Coronary artery (tissue), 2 donors: ENCODE measurements around the gene KCTD16.

Source experiments
- DNase-seq: peaks from one replicate; pipeline ENCODE4 v3.0.0-alpha.2; 2017; ENCODE audit warnings: low spot score
- H3K27ac ChIP-seq, 2 donors: fragments of 200-600 bp; sonication (generic); one replicate each; pipeline ENCODE4 v1.5.1; 2016 to 2019
- H3K4me3 ChIP-seq: fragments of 200-600 bp; sonication (generic); 2 replicates; pipeline ENCODE4 v1.5.1; 2016; ENCODE audit warnings: mild to moderate bottlenecking, moderate library complexity
- TF ChIP-seq, protein P1 (sequence below): fragments of 200-600 bp; sonication (generic); IDR thresholded peaks from one replicate; pipeline ENCODE4 v1.5.1; 2019; ENCODE audit warnings: antibody characterized with exemption

The KCTD16 gene

DNA sequence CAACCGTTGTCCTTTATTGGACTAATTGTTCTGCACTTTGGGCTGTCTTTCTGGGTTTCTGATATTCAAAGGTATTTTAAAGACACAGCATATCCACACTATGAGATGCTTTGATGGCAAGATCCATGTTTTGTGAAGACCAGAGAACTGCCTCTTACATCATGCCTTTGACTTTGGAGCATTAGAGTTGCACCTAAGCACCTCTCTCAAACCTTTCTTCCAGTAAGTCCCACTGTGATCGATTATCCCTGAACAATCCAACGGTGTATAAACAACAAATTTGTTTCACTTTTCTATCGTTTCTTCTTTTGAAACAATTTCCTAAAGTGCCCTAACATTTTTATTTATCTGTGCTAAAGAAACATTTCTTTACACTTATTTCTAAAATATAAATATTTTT is 144.4 kb downstream of the KCTD16 start:
- TF ChIP-seq, protein P1, sequence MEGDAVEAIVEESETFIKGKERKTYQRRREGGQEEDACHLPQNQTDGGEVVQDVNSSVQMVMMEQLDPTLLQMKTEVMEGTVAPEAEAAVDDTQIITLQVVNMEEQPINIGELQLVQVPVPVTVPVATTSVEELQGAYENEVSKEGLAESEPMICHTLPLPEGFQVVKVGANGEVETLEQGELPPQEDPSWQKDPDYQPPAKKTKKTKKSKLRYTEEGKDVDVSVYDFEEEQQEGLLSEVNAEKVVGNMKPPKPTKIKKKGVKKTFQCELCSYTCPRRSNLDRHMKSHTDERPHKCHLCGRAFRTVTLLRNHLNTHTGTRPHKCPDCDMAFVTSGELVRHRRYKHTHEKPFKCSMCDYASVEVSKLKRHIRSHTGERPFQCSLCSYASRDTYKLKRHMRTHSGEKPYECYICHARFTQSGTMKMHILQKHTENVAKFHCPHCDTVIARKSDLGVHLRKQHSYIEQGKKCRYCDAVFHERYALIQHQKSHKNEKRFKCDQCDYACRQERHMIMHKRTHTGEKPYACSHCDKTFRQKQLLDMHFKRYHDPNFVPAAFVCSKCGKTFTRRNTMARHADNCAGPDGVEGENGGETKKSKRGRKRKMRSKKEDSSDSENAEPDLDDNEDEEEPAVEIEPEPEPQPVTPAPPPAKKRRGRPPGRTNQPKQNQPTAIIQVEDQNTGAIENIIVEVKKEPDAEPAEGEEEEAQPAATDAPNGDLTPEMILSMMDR: no peak
- H3K27ac ChIP-seq: no peak overlapping the region
- DNase-seq: no peak
- H3K4me3 ChIP-seq: no peak overlapping the region

GRCh38 chr5:144315994-144316634 is 145.4 kb downstream of the KCTD16 start:
- Histone ChIP-seq H3K27ac (no peak overlapping the region), H3K4me3 (no peak overlapping the region)
- no peak for DNase-seq
- TF ChIP-seq, protein P1: no peak

- no peak for DNase-seq
- TF ChIP-seq, protein P1: no peak
- H3K27ac ChIP-seq: no peak overlapping the region
- H3K4me3 ChIP-seq: no peak overlapping the region
Measured at GRCh38 chr5:144318011-144318410, 147.3 kb downstream of the KCTD16 start.

DNA sequence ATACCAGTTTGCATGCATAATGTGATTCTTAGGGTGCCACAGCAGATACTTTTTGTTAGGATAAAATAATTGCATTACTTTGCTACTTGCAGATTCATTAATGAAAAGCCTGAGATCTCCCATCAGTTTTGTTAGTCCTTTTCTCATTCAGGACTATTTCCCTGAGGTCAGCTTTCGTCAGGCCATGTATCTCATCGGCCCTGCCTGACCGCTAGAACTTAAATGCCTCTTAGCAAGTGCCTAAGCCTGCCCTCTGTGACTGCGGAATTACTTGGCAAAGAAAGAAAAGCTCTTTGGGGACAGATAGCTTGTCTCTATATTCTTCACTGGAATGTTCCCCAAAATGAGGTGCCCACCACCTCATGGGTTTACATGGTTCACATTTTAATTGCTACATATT is 147.8 kb downstream of the KCTD16 start:
- no peak overlapping the region for H3K27ac ChIP-seq
- no peak overlapping the region for H3K4me3 ChIP-seq
- TF ChIP-seq, protein P1: no peak
- no peak for DNase-seq

DNA sequence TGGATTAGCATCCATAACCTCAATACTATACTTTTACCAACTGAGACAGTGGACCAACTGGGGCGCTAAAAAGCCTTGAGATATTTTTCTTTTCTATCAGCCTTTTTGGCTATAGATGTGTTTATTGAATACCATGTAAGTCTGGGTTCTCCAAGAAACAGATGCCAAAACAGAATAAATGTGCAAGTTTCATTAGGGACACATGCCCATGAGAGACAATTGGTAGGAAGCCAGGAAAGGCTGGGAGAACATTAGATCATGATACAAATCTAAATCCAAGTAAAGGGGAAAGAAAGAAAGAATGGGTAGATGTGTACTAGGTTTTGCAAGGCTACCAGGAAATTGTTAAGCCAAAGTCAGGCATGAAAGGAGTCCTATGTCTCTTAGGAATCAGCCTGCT is 152.5 kb downstream of the KCTD16 start:
- Histone ChIP-seq H3K27ac (no peak overlapping the region), H3K4me3 (no peak overlapping the region)
- TF ChIP-seq, protein P1: no peak
- DNase-seq: no peak

- DNase-seq: no peak
- H3K4me3 ChIP-seq: no peak overlapping the region
- H3K27ac ChIP-seq: no peak overlapping the region
- TF ChIP-seq, protein P1: no peak
Measured at GRCh38 chr5:144325532-144325931, 154.9 kb downstream of the KCTD16 start.

DNA sequence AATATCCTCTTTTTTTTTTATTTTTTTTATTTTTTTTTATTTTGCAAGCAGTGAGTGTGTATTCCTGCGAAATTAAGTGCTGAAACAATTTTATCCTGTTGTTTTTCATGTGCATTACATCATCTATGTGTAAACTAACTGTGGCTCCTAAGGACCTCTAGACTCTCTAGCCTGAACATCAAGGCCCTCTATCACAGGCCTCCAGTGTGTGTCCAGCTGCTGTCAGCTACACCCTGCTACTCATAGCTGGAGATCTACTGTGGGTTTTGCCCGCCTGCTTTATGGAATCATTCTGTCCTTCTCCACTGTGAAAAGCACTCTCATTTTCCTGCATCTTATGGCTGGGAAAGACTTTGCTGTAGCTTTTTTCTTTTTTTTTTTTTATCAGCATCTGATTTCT is 157.8 kb downstream of the KCTD16 start:
- TF ChIP-seq, protein P1: no peak
- Histone ChIP-seq H3K27ac (no peak overlapping the region), H3K4me3 (no peak overlapping the region)
- no peak for DNase-seq
